GM23338 (cell line): ENCODE data around the gene RAD51B. TPM values are rescaled to one million over a fixed set of nuclear protein-coding genes. Genes with fewer than 3 reads are reported as not detected.

ENCODE experiments used
- ATAC-seq: fragments of 200-7000 bp; cut with Tn5 transposase; 3 replicates; pipeline ENCODE4 v1.9.1; 2020
- DNase-seq: peaks from one replicate; pipeline ENCODE4 v3.0.0-alpha.2; 2015; ENCODE audit warnings: low spot score
- H2AFZ ChIP-seq: fragments of 200-600 bp; sonication (generic); 2 replicates; pipeline ENCODE4 v1.8.0; 2016; ENCODE audit warnings: antibody characterized with exemption, mild to moderate bottlenecking, moderate library complexity
- H3F3A ChIP-seq: fragments of 200-600 bp; sonication (generic); replicated peaks from 2 replicates; pipeline ENCODE4 v1.8.0; 2017; ENCODE audit warnings: antibody characterized with exemption, mixed run types, low read depth
- H3K27ac ChIP-seq: fragments of 200-600 bp; sonication (generic); 2 replicates; pipeline ENCODE4 v1.6.1; 2016; ENCODE audit warnings: low read depth
- H3K27me3 ChIP-seq: fragments of 200-600 bp; sonication (generic); 2 replicates; pipeline ENCODE4 v1.8.0; 2016; ENCODE audit warnings: mild to moderate bottlenecking, mixed run types, moderate library complexity; ENCODE audit not compliant: insufficient read depth
- H3K36me3 ChIP-seq: fragments of 200-600 bp; sonication (generic); 2 replicates; pipeline ENCODE4 v1.8.0; 2016; ENCODE audit warnings: mild to moderate bottlenecking; ENCODE audit not compliant: insufficient read depth
- H3K4me1 ChIP-seq: fragments of 200-600 bp; sonication (generic); 2 replicates; pipeline ENCODE4 v1.8.0; 2016; ENCODE audit warnings: mild to moderate bottlenecking, moderate library complexity; ENCODE audit not compliant: insufficient read depth
- H3K4me2 ChIP-seq: fragments of 200-600 bp; sonication (generic); 2 replicates; pipeline ENCODE4 v1.7.1; 2017; ENCODE audit warnings: mixed run types
- H3K4me3 ChIP-seq: fragments of 200-600 bp; sonication (generic); 2 replicates; pipeline ENCODE4 v1.6.1; 2016; ENCODE audit warnings: mixed run types
- H3K79me2 ChIP-seq: fragments of 200-600 bp; sonication (generic); replicated peaks from 2 replicates; pipeline ENCODE4 v1.8.0; 2017; ENCODE audit warnings: mild to moderate bottlenecking; ENCODE audit not compliant: insufficient read depth
- H3K9me2 ChIP-seq: fragments of 200-600 bp; sonication (generic); 2 replicates; pipeline ENCODE4 v1.8.0; 2017; ENCODE audit not compliant: insufficient read depth
- H4K20me1 ChIP-seq: fragments of 200-600 bp; sonication (generic); replicated peaks from 2 replicates; pipeline ENCODE4 v1.8.0; 2017; ENCODE audit warnings: mild to moderate bottlenecking; ENCODE audit not compliant: insufficient read depth
- H3K27ac Mint-ChIP-seq: 2 replicates; pipeline ENCODE4 v1.8.0; 2020; ENCODE audit warnings: inconsistent platforms, mild to moderate bottlenecking, moderate library complexity, mixed read lengths
- H3K27me3 Mint-ChIP-seq: 3 replicates; pipeline ENCODE4 v1.8.0; 2022; ENCODE audit warnings: low read depth, mild to moderate bottlenecking, moderate library complexity, mixed read lengths, inconsistent platforms; ENCODE audit not compliant: insufficient read depth, poor library complexity
- H3K36me3 Mint-ChIP-seq: 3 replicates; pipeline ENCODE4 v1.8.0; 2021; ENCODE audit warnings: low read depth, mild to moderate bottlenecking, inconsistent platforms, moderate library complexity, mixed read lengths
- H3K4me1 Mint-ChIP-seq: 3 replicates; pipeline ENCODE4 v1.8.0; 2020; ENCODE audit warnings: mild to moderate bottlenecking, inconsistent platforms, mixed read lengths
- H3K4me3 Mint-ChIP-seq: 3 replicates; pipeline ENCODE4 v1.8.0; 2021; ENCODE audit warnings: moderate library complexity, mild to moderate bottlenecking, inconsistent platforms, mixed read lengths
- H3K9me3 Mint-ChIP-seq: 3 replicates; pipeline ENCODE4 v1.8.0; 2020; ENCODE audit warnings: moderate library complexity, mild to moderate bottlenecking, inconsistent platforms, mixed read lengths
- CREB1 ChIP-seq: fragments of 250-450 bp; sonication (Bioruptor Pico); IDR thresholded peaks from 2 replicates; pipeline ENCODE4 v1.5.0; 2020; ENCODE audit warnings: low read depth, mild to moderate bottlenecking, moderate library complexity
- EZH2phosphoT487 ChIP-seq: fragments of 200-600 bp; sonication (generic); IDR thresholded peaks from one replicate; pipeline ENCODE4 v1.8.1; 2018; ENCODE audit warnings: antibody characterized with exemption; ENCODE audit not compliant: unreplicated experiment
- NANOG ChIP-seq: IDR thresholded peaks from 2 replicates; pipeline ENCODE4 v1.6.1; 2016; ENCODE audit warnings: antibody characterized with exemption, borderline replicate concordance
- POLR2AphosphoS5 ChIP-seq: IDR thresholded peaks from 2 replicates; pipeline ENCODE4 v1.6.1; 2016; ENCODE audit warnings: antibody characterized with exemption, low read depth
- ZNF114 ChIP-seq: fragments of 250-450 bp; sonication (Bioruptor Pico); IDR thresholded peaks from 2 replicates; pipeline ENCODE4 v1.5.0; 2020; ENCODE audit warnings: mild to moderate bottlenecking, moderate library complexity
- ZNF331 ChIP-seq: fragments of 250-450 bp; sonication (Bioruptor Pico); IDR thresholded peaks from 2 replicates; pipeline ENCODE4 v1.5.0; 2020; ENCODE audit warnings: low read depth, mild to moderate bottlenecking, moderate library complexity
- polyA plus RNA-seq: library from polyadenylated mRNA; unstranded; fragments of >200 nt; fragmentation: Nextera tagmentation; extraction: Ambion mirVana; gene quantifications from 2 replicates; pipeline ENCODE4 v1.2.1, GENCODE V29; 2016
- total RNA-seq: library from RNA; depleted of rRNA; stranded (reverse); fragments of >200 nt; shearing (Covaris generic); gene quantifications from 2 replicates; pipeline ENCODE4 v1.2.3, GENCODE V29; 2014
- TF ChIP-seq, protein P1 (sequence below): fragments of 250-450 bp; sonication (Bioruptor Pico); IDR thresholded peaks from 2 replicates; pipeline ENCODE4 v1.5.0; 2020; ENCODE audit warnings: mild to moderate bottlenecking, moderate library complexity
- TF ChIP-seq, protein P2 (sequence below), 2 experiments: fragments of 200-600 bp in 1 of 2; sonication (generic) in 1 of 2; conservative IDR thresholded peaks; 2 replicates each; pipeline versions ENCODE4 v1.5.1 to v1.6.1; 2016 to 2017; ENCODE audit warnings: antibody characterized with exemption in 2 of 2, low read depth in 2 of 2, mild to moderate bottlenecking in 2 of 2, moderate library complexity in 1 of 2
- TF ChIP-seq, protein P3 (sequence below): IDR thresholded peaks from 2 replicates; pipeline ENCODE4 v1.6.1; 2016; ENCODE audit warnings: antibody characterized with exemption
- TF ChIP-seq, protein P4 (sequence below): IDR thresholded peaks from one replicate; pipeline ENCODE4 v1.6.1; 2018; ENCODE audit warnings: antibody characterized with exemption; ENCODE audit not compliant: unreplicated experiment

The RAD51B gene
- total and polyA plus RNA-seq, 2 experiments from 2014 or later = 15.7 to 29.1 TPM

DNA sequence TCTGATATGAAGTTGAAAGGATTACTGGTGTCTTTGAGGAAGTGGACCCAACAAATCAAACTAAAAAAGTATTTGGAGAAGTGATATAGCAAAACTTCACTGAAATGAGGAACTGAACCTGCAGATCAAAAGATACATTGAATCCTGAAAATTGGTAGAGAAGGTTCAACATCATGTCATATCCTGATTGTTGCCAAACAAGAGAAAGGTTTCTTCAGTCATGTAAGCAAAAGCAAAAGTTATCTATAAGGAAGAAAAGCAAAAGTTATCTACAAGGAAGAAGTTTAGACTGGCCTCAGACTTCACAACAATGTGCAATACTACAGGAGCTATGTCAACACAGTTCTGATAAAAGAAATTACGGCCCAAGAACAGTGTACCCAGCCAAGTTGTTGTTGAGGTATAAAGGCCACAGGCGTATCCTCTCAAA lies 142.7 kb downstream of the RAD51B start:
- Histone ChIP-seq H2AFZ (no peak overlapping the region), H3K4me2 (no peak overlapping the region), H3K4me3 (no peak overlapping the region), H3K9me2 (no peaks in the 10 kb centered on the region), H4K20me1 (no peaks in the 10 kb centered on the region), H3F3A (no peaks in the 10 kb centered on the region), H3K27me3 (no peaks in the 10 kb centered on the region), H3K27ac (no peak overlapping the region), H3K36me3 (no peaks in the 10 kb centered on the region), H3K79me2 (no peaks in the 10 kb centered on the region), H3K4me1 (no peaks in the 10 kb centered on the region)
- Mint-ChIP-seq H3K36me3 (peaks cover 8% of the 10 kb centered on the region), H3K27me3 (peaks cover 2% of the 10 kb centered on the region), H3K27ac (no peak overlapping the region), H3K4me3 (no peak overlapping the region), H3K9me3 (peaks cover 8% of the 10 kb centered on the region), H3K4me1 (no peaks in the 10 kb centered on the region)
- ATAC-seq = no peak
- TF ChIP-seq, protein P1, sequence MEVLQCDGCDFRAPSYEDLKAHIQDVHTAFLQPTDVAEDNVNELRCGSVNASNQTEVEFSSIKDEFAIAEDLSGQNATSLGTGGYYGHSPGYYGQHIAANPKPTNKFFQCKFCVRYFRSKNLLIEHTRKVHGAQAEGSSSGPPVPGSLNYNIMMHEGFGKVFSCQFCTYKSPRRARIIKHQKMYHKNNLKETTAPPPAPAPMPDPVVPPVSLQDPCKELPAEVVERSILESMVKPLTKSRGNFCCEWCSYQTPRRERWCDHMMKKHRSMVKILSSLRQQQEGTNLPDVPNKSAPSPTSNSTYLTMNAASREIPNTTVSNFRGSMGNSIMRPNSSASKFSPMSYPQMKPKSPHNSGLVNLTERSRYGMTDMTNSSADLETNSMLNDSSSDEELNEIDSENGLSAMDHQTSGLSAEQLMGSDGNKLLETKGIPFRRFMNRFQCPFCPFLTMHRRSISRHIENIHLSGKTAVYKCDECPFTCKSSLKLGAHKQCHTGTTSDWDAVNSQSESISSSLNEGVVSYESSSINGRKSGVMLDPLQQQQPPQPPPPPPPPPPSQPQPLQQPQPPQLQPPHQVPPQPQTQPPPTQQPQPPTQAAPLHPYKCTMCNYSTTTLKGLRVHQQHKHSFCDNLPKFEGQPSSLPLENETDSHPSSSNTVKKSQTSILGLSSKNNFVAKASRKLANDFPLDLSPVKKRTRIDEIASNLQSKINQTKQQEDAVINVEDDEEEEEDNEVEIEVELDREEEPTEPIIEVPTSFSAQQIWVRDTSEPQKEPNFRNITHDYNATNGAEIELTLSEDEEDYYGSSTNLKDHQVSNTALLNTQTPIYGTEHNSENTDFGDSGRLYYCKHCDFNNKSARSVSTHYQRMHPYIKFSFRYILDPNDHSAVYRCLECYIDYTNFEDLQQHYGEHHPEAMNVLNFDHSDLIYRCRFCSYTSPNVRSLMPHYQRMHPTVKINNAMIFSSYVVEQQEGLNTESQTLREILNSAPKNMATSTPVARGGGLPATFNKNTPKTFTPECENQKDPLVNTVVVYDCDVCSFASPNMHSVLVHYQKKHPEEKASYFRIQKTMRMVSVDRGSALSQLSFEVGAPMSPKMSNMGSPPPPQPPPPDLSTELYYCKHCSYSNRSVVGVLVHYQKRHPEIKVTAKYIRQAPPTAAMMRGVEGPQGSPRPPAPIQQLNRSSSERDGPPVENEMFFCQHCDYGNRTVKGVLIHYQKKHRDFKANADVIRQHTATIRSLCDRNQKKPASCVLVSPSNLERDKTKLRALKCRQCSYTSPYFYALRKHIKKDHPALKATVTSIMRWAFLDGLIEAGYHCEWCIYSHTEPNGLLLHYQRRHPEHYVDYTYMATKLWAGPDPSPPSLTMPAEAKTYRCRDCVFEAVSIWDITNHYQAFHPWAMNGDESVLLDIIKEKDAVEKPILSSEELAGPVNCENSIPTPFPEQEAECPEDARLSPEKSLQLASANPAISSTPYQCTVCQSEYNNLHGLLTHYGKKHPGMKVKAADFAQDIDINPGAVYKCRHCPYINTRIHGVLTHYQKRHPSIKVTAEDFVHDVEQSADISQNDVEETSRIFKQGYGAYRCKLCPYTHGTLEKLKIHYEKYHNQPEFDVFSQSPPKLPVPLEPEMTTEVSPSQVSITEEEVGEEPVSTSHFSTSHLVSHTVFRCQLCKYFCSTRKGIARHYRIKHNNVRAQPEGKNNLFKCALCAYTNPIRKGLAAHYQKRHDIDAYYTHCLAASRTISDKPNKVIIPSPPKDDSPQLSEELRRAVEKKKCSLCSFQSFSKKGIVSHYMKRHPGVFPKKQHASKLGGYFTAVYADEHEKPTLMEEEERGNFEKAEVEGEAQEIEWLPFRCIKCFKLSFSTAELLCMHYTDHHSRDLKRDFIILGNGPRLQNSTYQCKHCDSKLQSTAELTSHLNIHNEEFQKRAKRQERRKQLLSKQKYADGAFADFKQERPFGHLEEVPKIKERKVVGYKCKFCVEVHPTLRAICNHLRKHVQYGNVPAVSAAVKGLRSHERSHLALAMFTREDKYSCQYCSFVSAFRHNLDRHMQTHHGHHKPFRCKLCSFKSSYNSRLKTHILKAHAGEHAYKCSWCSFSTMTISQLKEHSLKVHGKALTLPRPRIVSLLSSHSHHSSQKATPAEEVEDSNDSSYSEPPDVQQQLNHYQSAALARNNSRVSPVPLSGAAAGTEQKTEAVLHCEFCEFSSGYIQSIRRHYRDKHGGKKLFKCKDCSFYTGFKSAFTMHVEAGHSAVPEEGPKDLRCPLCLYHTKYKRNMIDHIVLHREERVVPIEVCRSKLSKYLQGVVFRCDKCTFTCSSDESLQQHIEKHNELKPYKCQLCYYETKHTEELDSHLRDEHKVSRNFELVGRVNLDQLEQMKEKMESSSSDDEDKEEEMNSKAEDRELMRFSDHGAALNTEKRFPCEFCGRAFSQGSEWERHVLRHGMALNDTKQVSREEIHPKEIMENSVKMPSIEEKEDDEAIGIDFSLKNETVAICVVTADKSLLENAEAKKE (CRISPR knock-in tag) = no peak
- TF ChIP-seq ZNF114 (no peak), NANOG (no peak)
- DNase-seq = no peak

- Histone ChIP-seq H3K79me2 (no peaks in the 10 kb centered on the region), H3K4me3 (no peak overlapping the region), H3K9me2 (no peaks in the 10 kb centered on the region), H4K20me1 (no peaks in the 10 kb centered on the region), H2AFZ (no peak overlapping the region), H3K27me3 (no peaks in the 10 kb centered on the region), H3K27ac (no peak overlapping the region), H3K36me3 (no peaks in the 10 kb centered on the region), H3K4me1 (no peaks in the 10 kb centered on the region), H3F3A (no peaks in the 10 kb centered on the region), H3K4me2 (no peak overlapping the region)
- Mint-ChIP-seq H3K4me1 (no peaks in the 10 kb centered on the region), H3K27me3 (peaks cover 5% of the 10 kb centered on the region), H3K36me3 (peaks cover 22% of the 10 kb centered on the region), H3K4me3 (no peak overlapping the region), H3K9me3 (peaks cover 21% of the 10 kb centered on the region), H3K27ac (no peak overlapping the region)
- no peak for ATAC-seq
- no peak for DNase-seq
- no peak for TF ChIP-seq NANOG
- TF ChIP-seq, protein P2, sequence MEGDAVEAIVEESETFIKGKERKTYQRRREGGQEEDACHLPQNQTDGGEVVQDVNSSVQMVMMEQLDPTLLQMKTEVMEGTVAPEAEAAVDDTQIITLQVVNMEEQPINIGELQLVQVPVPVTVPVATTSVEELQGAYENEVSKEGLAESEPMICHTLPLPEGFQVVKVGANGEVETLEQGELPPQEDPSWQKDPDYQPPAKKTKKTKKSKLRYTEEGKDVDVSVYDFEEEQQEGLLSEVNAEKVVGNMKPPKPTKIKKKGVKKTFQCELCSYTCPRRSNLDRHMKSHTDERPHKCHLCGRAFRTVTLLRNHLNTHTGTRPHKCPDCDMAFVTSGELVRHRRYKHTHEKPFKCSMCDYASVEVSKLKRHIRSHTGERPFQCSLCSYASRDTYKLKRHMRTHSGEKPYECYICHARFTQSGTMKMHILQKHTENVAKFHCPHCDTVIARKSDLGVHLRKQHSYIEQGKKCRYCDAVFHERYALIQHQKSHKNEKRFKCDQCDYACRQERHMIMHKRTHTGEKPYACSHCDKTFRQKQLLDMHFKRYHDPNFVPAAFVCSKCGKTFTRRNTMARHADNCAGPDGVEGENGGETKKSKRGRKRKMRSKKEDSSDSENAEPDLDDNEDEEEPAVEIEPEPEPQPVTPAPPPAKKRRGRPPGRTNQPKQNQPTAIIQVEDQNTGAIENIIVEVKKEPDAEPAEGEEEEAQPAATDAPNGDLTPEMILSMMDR (conservative IDR thresholded peaks at IDR 0.05; ENCODE audit: low read depth in 2 of 2) = no peak
- TF ChIP-seq, protein P3, sequence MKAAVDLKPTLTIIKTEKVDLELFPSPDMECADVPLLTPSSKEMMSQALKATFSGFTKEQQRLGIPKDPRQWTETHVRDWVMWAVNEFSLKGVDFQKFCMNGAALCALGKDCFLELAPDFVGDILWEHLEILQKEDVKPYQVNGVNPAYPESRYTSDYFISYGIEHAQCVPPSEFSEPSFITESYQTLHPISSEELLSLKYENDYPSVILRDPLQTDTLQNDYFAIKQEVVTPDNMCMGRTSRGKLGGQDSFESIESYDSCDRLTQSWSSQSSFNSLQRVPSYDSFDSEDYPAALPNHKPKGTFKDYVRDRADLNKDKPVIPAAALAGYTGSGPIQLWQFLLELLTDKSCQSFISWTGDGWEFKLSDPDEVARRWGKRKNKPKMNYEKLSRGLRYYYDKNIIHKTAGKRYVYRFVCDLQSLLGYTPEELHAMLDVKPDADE = no peak
- no peak for TF ChIP-seq ZNF331 (CRISPR knock-in tag)
- no peak for TF ChIP-seq EZH2phosphoT487
- no peak for TF ChIP-seq ZNF114
- TF ChIP-seq, protein P4, sequence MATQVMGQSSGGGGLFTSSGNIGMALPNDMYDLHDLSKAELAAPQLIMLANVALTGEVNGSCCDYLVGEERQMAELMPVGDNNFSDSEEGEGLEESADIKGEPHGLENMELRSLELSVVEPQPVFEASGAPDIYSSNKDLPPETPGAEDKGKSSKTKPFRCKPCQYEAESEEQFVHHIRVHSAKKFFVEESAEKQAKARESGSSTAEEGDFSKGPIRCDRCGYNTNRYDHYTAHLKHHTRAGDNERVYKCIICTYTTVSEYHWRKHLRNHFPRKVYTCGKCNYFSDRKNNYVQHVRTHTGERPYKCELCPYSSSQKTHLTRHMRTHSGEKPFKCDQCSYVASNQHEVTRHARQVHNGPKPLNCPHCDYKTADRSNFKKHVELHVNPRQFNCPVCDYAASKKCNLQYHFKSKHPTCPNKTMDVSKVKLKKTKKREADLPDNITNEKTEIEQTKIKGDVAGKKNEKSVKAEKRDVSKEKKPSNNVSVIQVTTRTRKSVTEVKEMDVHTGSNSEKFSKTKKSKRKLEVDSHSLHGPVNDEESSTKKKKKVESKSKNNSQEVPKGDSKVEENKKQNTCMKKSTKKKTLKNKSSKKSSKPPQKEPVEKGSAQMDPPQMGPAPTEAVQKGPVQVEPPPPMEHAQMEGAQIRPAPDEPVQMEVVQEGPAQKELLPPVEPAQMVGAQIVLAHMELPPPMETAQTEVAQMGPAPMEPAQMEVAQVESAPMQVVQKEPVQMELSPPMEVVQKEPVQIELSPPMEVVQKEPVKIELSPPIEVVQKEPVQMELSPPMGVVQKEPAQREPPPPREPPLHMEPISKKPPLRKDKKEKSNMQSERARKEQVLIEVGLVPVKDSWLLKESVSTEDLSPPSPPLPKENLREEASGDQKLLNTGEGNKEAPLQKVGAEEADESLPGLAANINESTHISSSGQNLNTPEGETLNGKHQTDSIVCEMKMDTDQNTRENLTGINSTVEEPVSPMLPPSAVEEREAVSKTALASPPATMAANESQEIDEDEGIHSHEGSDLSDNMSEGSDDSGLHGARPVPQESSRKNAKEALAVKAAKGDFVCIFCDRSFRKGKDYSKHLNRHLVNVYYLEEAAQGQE = no peak
- no peak for TF ChIP-seq CREB1
- TF ChIP-seq POLR2AphosphoS5 = no peak
Observed at GRCh38 chr14:67963545-67963944, 144.0 kb downstream of the RAD51B start.
